Kasumi-1 (cell line): ENCODE results near the gene CBX5.
"Not testable (repeated sequence)": the region's sequence is repeated elsewhere in the genome, so short reads cannot be mapped to it uniquely, and the experiment has no call there.

ENCODE experiments used
- DNase-seq, 2 experiments: peaks; one replicate each; lab custom pipeline; 2025; lab: John Stamatoyannopoulos, UW

CBX5 gene

DNA sequence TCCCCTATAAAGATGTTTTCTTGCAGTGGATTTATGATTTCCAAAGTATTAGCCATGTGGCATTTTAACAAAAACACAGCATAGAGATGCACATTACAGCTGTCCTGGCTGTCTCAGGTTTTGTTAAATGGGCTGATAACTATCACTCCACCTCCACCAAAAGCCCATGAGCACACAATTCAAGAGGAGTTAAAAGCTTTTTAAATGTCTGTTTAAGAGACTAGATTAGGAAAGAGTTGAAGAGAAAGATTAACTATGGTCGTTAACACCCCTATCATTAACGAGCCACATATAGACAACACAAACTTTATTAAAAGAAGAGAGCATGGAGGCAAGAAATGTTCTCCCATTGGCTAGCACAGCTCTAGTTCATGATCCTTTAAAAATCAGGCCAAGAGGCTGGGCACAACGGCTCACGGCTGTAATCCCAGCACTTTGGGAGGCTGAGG, 14.5 kb downstream of the CBX5 start:
- DNase-seq: no peak

DNA sequence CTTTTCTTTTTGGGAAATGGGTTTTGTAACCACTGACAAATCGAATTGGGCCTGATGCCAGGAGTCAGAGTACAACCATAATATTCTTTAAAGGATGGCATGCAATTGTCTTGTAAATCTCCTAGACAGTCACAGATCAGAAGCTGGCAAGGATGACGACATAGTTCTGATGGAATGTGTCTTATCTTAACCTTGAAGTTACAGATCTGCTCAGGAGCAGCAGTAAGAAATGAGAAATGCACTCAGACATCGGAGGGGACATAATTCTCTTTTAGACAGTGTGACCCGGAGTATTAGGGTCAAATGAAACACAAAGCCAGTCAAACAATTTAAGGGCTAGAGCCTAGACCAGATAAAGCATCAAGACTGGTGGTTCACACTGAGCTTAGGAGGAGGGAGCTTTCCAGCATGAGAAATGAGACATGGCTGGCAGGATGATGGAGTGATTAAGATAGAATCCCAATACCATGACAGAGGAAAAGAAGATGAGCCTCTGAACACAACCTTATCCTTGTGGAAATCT, 17.5 kb downstream of the CBX5 start:
- DNase-seq: no peak

DNA sequence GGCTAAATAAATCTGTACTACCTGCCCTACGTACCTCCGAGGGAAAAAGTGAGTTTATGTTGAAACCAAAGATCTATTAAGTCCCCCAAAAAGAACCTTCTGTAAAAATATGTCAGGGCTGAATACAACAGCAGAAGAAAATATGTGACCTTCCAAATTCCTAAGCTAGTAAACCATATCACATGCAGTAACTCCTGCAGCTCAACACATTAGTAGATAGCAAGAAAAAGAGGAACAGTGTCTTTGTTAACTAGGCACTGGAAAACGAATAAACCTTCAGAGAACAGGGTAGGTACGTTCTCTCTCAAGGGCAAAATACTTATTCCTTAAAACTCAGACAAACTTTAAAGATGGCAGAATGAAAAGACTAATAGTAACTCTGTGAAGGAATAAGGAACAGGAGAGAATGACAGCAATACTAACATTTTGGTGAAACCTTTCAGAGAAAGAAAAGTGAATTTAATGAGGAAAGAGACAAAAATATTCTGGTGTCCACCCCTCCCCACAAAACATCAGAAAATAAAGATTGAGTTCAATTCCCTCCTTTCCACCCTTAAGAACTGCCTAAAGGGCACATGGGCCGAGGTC, 18.0 kb downstream of the CBX5 start:
- peak; percentile 48 to 59 for DNase-seq

- peak; percentile 31 to 41 for DNase-seq
Measured at GRCh38 chr12:54259194-54260011, 20.5 kb downstream of the CBX5 start.

DNA sequence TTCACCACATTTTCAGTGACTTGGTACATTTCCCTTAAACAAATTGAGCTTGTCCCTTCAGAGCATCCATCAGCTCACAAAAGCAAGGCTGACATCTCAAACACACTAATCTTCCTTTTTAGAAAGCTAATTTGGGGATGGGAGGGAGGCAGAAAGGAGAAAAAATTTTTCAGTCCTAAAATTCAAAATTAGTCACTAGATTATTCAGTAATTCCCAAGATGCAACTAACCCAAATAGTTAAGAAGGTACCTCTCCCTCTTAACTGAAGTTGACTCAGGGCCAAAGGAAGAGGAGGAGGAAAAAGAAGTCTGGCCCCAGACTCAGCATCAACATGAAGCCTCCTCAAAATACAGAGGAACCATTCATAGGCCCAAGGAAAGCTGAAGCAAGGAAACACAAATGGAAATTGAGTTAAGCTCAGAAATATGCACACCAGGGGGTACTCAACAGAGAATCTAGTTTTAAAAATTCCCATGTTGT, 21.7 kb downstream of the CBX5 start:
- DNase-seq: no peak

DNA sequence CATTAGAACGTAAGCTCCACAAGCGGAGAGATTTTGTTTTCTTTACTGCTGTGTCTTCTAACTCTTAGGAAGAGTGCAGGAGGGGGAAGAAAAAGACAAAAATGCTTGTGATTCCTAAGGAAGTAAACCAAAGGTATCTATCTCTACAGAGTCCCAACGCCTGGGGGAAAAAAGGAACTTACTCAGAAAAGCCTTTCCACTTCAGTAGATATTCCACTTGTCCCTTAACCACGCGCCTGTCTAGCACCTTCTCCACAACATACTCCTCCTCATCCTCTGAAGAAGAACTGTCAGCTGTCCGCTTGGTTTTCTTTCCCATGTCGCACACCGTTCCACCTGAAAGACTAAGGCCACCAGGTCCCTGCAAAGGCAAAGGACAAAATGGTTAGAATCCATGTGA, 22.6 kb downstream of the CBX5 start:
- no peak for DNase-seq

- DNase-seq: no peak
Measured at GRCh38 chr12:54253240-54253639, 26.7 kb downstream of the CBX5 start.

DNA sequence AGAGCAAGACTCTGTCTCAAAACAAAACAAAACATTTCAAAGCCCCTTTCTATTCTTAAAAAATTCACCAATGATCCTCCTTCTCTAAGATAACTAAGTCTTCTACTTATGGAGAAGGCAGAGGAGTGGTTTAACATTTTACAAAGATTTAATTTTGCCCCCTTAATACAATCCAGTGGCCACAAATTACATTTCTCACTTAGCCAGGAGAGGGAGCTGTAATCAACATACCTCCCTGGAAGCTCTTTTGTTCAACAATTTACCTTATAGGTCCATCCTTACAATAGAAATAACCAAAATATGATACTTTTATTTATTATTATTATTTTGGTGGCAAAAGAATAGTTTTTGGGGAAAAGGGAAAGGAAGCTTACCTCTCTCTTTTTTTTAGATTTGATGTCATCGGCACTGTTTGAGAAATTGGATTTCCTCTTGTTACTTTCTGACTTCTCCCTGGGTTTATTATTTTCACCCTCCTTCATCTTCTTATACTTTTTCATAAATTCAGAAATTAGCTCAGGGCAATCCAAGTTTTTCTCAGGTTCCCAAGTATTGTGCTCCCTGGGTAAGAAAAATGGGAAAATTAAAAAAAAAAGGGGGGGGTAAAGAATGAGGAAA, 28.1 kb downstream of the CBX5 start:
- DNase-seq: peak; percentile 61 to 79

DNA sequence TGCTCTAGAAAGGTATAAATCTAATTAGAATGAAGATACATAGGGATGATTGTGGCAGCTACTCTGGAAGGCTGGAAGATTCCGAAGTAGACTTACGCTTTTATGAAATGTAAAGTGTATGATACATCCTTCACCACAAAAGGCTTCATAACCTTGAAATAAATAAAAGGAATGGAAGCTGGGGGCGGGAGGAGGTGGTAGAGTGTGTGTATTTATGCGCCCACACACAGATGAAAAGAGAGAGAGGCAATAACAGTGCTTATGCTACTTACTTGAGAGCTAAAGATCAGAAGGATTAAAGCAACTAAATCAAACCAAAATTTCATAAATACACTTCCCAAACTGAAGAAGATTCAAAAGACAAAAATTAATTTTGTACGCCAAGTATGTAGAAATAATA, 30.4 kb downstream of the CBX5 start:
- no peak for DNase-seq

DNA sequence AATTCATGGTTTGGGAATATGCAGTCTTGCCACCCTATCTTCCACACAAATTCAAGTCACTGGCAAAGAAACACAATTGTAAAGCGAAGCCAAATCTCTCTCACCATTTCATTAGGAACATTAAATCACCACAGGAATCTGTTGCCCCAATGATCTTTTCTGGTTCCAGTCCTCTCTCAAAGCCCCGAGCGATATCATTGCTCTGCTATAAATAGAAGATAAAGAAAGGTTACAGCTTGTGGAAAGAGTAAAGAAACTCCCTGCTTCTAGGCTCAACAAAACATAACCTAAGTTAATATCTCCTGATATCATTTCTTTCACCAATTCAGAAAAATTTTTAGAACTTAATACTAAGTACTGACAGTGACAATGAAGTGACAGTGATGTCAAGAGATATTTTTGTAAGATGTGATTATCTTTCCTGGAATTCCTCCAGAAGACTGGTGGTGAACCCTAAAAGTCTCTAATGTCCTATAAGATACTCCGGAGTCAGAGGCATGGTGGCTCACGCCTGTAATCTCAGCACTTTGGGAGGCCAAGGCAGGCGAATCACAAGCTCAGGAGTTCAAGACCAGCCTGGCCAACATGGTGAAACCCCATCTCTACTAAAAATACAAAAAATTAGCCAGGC, 33.8 kb downstream of the CBX5 start:
- DNase-seq: no peak

DNA sequence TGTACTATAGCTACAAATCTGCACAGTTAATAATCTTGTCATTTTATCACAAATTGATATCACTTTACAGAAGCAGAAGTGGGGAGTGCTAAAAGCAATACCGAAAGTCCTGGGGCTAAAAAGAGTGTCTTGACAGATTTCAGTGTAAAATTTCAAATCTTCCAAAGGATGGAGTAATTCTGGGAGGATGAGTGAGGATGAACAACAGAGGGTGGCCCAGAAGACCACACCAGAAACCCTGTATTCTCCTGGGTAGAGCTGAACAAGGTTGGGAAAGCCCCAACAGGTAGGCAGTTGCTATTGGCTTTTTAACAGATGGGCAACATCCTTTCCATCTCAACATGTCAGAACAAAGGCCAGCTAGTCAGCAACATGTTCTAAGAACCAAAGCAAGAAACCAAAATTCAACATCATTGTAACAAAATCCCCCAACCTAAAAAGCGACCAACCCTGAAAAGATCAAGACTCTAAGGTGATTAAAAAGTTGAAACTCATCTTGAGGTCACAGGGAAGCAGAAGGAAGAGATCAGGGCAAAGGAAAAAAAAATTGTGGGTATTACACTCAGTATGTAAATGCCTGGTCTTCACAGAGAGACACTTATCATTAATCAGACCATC, 38.8 kb downstream of the CBX5 start:
- no peak for DNase-seq

DNA sequence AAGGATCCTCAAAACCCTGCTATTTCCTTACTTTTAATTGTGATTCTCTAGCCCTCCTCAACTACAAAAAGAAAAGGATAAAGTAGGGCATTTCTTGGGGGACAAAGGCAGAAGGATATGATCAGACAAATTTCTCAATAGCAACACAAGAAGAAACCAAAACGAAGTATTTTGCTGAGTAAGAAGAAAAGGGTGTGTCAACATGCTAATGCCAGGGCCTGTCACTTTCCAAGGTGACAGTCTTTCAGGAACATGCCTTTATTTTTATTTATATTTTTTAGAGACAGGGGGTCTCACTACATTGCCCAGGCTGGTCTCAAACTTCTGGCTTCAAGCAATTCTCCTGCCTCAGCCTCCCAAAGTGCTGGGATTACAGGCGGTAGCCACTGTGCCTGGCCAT, 39.8 kb downstream of the CBX5 start:
- no peak for DNase-seq

- DNase-seq: no peak
Measured at GRCh38 chr12:54239620-54240019, 40.3 kb downstream of the CBX5 start.

DNA sequence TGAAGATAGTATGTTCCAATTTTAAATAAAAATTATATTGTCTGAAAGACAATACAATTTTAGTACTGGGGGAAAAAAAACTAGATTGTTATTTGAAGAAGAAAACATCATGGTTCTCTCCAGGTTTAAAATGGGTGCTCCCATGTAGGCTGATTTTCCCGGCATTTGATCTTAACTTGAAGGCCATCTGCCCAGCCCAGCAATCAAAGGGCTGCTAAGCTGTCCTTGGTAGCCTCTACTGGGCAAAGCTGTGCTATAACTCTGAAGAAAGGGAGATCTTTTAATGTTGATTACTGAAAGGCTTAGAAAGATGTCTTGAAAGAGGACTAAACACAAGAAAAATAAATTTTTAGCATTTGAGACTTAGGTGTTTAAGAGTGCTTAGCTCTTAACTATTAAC, 41.4 kb downstream of the CBX5 start:
- DNase-seq: no peak

GRCh38 chr12:54232790-54233189, 47.1 kb downstream of the CBX5 start:
- peak in 1 of 2 experiments; percentile 12 for DNase-seq

DNA sequence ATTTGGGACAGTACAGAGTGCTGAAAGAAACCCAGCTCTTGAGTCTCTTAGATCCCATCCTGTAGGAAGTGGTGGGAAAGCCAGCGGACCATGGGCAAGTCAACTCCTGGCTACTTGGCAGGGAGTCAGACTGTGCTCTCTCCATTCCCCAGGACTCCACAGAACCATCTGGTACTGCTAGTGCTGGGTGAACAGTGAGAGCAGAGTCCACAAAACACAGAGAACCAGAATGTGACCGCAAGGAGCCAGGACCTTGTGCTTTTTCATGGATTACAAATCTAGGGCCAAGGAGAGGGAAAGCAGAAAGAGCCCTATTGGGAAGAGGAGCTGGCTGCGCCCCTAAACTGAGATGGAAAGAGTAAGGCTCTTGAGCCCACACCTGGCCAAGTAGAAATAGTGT, 48.7 kb downstream of the CBX5 start:
- DNase-seq: not testable (repeated sequence)

GRCh38 chr12:54230555-54230954, 49.4 kb downstream of the CBX5 start:
- no peak for DNase-seq

- no peak for DNase-seq
Measured at GRCh38 chr12:54229624-54230212, 50.2 kb downstream of the CBX5 start.

DNA sequence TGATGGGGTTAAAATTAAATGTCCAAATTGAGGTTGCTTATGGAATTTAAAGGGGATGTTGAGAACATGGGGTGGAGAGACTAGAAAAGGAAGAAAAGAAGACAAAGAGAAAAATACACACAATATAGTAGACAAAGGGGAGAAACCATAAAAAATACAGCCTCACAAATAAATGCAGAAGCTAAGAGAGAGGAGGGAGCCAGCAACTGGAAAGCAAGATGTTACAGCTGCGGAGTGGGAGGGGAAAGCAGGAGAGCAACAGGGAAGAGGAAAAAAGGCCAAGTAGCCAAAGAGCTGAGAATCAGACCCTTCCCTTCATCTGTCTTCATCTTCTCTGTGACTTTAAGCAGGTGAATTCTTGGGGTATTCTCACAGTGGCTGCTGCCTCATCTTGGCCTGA, 51.5 kb downstream of the CBX5 start:
- DNase-seq: peak in 1 of 2 experiments; percentile 39

DNA sequence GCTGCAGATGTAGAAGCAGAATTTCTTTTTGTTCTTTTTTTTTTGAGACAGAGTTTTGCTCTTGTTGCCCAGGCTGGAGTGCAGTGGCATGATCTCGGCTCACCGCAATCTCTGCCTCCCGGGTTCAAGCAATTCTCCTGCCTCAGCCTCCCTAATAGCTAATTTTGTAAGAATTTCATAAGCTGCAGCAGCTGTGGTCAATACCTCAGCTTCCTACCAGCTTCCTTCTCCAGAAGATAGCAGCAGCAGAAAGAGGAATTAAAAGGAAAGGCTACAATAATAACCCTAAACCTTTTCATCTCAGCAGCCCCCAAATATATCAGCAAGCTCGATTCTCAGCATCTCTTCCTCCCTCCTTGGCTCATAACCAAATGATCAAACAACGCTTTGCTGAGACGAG, 52.0 kb downstream of the CBX5 start:
- peak; percentile 68 to 71 for DNase-seq

- peak; percentile 22 to 31 for DNase-seq
Measured at GRCh38 chr12:54227376-54227775, 52.5 kb downstream of the CBX5 start.
